ENCODE data around the gene TFPI.
"Not testable (repeated sequence)": the region's sequence is repeated elsewhere in the genome, so short reads cannot be mapped to it uniquely, and the experiment has no call there.

TFPI gene

DNA sequence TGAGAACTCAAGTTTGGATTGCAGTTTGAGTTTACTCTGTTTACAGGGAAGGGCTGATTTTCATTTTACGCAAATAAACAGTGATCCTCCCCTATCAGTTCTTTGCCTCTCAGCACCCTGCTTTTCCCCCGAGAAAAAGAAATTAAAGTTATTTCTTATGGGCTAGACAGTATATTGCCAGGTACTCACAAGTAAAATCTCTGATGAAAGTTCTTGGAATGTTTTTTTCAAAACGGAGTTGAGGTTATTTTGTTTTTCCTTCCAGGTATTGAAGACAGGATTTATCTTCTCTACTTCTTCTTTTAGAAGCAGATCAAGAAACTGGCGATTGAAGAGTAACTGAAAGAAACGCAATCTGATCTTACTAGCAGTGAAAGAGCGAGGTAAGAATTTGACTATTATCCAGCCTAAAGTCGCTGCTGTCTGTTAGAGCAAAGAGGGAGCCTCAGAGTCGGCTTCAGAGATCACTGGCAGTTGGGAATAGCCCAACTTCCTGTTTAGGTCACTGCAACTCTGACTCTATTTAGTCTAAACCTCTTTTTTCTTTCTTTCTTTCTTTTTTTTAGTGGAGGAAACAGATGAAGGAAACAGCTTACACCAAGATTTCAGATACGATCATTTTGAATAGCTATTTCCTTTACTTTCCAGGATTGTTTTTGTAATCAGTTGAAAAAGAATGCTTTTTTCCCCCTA lies at the start of gene TFPI:
Gene TFPI (minus strand): TSS at position 425 of the 693 bp plus-strand sequence. CDS start 50,667 bp downstream, outside the sequence.
- no peak for DNase-seq (ENCODE audit: low read depth in 2 of 2, low spot score in 1 of 2)

DNA sequence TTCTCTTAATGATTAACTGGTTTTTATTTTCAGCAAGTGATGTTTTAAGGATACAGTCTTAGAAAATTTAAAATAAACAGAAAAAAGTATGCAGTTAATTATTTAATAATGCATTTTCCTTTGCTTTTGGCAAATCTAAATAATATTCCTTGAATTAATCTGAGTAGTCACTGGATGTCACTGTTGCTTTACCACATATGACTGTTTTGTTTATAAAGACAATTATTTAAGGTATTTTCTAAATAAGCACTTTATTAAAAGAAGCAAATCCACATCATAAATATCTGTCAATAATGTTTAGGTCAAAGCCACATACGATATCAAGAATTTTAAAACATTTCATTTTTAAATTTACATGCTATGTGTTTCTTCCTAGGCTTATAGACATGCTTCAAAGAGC lies 40.6 kb upstream of the TFPI start:
- no peak for DNase-seq (ENCODE audit: low read depth in 2 of 2, low spot score in 1 of 2)

DNA sequence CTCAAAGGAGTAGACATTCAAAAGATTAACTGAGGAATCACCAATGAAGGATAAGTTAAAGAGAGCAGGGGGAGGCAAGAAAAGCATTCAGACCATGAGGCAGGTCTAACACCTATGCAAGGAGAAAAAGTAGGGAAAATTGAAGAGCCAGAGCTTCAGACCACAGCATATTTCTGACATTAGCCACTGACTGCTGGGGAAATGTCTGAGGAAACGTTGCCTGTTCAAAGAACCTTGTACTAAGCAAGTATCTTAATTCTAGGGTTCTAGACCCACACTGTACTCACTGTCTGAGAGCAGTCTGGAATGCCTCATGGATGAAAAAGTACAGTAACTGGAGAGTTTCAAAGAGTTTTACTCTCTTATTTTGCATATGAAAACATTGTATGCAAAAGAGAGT lies 39.5 kb upstream of the TFPI start:
- no peak for DNase-seq (ENCODE audit: low read depth in 2 of 2, low spot score in 1 of 2)

DNA sequence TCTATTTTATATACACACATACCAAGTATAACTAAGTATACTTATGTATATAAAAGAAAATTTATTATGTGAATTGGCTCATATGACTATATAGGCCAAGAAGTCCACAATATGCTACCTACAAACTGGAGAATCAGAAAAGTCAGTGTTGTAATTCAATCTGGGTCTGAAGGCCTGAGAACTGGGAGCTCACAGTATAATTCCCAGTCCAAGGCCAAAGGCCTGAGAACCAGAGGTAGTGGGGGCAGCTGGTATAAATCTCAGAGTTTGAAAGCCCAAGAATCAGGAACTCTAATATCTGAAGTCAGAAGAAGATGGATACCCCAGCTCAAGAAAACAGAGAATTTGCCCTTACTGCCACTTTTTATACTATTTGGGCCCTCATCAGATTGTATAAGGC lies 38.9 kb upstream of the TFPI start:
- no peak for DNase-seq (ENCODE audit: low read depth in 2 of 2, low spot score in 1 of 2)

DNA sequence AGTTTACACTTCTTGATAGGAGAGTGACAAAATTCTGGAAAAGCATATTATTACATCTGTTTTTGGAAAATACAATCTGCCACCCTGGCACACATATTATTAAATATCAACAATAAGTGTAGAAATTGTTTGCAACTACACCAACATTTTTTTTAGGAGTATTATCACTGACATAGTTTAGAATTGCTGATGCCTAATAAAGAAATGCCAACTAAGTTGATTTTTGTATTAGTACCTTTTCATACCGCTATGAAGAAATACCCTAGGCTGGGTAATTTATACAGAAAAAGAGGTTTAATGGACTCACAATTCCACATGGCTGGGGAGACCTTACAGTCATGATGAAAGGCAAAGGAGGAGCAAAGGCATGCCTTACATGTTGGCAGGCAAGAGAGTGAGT lies 35.9 kb upstream of the TFPI start:
- no peak for DNase-seq (ENCODE audit: low read depth in 2 of 2, low spot score in 1 of 2)

DNA sequence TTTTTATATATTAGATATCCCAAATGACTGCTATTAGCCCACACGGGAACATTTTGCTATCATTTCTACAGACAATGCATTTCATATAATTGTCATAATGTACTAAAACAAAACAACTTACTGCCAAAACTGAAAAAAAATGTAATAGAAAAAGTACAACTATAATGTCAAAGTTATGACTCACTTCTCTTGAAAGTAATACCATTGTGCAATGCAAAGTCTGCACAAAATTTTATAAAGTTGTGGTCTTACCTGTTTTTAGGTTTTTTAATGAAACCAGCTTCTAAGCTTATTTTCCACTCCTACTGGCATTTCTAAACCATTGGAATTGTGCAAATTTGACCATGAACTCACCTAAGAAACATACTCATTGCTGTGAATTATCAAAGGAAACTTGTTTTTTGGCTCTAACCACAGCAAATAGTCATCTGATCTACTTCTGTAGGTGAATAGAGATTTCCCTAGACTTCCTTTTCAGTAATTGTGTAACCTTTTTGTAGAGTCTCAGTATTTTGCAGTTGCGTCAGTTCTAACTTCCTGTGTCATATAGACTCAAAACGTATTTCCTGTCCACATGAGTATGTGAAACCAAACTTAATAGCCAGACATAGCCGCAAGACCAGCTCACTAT lies 31.9 kb upstream of the TFPI start:
- no peak for DNase-seq (ENCODE audit: low read depth in 2 of 2, low spot score in 1 of 2)

DNA sequence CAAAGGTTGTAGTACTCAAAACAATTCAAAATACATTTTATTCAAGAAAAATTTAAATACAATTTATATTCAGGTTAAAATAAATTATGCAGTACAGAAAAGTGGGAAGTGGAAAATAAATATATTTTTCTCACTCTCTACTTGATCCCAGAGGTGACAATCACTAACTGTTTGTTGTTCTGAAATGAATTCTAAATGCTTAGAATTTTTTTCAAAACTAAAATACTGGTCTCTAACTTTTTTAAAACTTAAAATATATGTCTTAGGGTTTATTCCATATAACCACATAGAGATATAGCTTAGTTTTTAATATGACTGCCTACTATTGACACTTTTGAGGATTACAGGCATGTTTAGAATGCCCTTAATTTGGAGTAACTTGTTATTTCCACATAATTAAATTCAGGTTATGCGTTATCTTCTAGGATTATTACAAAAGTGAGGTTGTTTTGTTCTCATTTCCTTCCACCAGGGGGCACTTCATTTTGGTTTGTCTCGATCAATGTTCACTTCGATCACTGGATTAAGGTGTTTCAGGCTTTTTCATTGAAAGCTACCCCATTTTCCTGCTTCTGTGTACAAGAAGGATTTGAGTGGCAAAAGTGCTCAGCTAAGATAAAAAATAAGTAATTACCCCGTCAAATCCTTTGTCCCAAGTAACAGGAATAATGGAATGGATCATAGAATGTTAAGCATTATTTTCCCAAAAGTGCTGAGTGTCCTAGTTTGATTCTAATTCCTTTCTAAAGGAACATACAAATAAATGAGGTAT lies 27.1 kb upstream of the TFPI start:
- DNase-seq (ENCODE audit: low read depth in 2 of 2, low spot score in 1 of 2), result no peak

DNA sequence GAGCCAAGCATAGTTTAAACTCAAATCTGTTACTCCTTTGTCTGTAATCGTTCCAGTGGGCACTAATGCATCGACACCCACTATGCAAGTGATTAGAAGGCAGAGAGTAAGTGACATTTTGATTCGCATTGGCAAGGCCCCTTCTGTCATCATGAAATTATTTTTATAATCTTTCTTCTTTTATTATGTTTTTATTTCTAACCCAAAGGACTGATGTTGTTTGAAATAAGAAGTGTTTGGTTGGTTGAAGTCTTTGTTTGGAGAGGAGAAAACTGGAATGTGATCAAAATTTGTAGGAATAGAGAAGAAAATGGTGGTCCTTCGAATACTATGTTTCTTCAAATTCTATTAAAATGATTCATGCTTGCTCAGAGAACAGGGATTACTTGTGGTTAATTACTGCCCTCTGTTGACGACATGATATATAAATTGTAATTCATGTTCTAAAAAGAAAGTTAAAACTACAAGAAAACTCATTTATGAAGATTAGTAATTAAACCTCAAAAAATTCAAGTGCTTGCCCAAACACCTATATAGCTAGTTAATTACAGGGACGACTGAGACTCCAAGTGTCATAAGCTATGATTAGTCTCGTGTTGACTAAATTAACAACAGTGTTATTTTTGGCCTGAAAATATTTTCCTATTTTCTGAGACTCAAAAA lies 26.4 kb upstream of the TFPI start:
- no peak for DNase-seq (ENCODE audit: low read depth in 2 of 2, low spot score in 1 of 2)

DNA sequence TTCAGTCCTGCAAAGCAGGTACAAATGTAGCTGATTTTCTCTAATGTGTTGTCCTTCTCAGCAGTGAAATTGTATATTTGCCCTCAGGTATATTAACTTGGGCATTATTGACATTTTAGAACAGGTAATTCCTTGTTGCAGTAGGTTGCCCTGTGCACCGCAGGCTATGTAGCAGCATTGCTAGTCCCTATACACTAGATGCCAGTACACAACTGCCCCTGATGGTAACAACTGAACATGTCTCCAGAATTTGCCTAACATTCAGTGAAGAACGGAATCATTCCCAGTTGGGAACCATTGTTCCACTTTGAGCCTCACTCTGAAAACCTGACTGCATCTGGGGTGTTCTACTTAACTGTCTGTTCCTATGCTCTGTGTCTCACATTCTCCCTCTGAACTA lies 23.1 kb upstream of the TFPI start:
- no peak for DNase-seq (ENCODE audit: low read depth in 2 of 2, low spot score in 1 of 2)

DNA sequence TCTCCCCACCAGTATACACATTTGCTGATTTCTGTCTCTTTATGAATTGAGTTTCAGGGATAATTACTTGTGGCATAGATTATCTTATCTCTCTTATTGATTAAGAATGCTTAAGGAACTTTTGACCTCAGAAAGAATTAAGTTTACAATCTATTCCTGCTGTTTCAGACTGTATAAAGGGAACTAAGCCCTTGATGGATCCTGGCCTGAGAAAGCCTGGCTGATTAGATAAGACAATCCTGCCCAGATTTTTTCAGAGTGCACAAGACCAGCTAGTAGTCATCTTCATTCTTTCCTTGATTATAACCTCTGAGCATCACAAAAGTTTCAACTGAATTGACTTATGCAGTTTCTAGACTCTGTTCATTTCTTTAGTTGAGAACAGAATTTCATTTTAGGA lies 22.7 kb upstream of the TFPI start:
- DNase-seq (ENCODE audit: low read depth in 2 of 2, low spot score in 1 of 2), result no peak

DNA sequence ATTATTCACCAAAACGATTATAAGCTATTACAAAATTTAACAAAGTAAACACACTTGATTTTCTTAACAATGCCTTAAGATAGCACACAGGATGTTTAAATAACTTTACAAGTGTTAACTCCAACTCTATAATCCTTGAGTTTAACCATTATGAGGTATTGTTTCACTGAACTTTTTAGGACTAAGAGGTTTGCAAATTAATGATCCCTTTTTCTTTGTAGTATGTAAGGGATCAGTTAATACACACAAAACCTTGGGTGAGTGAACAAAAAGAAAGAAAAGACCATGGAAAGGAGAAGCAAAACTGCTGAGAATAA lies 21.5 kb upstream of the TFPI start:
- DNase-seq (ENCODE audit: low read depth in 2 of 2, low spot score in 1 of 2), result no peak

DNA sequence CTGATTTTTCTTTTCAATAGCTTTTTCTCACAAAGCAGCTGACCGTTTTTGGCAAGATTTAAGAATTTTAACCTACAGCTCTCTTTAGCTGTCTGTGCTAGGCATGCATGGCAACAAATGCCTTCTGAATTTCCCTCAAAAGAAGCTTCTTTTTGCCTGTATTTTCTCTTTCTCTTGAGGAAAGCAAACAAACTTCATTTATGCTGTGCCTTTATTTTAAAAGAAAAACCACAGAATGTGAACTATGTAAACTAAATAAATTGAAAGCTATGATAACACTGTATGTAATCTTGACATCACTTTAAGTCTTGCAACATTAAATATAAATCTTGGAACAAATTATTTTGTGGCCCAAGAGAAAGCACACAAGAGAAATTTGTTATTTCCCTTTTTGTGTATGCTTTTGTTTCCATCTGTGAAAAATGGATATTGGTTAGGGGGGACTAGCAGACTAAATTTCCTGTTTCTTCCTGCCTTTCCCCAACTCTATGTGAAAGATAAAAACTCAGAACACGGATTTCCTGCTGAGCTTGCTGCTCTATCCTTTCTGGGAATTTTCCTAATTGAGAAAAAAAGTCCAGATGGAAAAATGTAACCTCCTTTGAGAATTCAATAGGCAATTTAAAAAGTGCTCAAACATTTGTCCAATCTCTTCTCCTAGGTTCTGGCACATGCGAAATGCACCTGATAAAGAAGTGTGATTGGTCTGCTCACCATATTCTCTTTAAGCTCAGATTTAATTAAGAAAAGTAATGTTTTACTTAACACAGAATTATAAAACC lies 20.9 kb upstream of the TFPI start:
- DNase-seq (ENCODE audit: low read depth in 2 of 2, low spot score in 1 of 2), result no peak

DNA sequence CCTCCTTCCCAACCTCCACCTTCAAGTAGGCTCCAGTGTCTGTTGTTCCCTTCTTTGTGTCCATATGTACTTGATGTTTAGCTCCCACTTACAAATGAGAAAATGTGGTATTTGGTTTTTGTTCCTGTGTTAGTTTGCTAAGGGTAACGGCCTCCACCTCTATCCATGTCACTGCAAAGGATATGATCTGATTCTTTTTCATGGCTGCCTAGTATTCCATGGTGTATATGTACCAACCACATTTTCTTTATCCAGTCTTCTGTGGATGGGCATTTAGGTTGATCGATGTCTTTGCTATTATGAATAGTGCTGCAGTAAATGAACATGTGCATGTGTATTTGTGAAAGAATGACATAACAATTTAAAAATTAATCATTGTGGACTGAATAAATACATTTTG lies 19.5 kb upstream of the TFPI start:
- no peak for DNase-seq (ENCODE audit: low read depth in 2 of 2, low spot score in 1 of 2)

DNA sequence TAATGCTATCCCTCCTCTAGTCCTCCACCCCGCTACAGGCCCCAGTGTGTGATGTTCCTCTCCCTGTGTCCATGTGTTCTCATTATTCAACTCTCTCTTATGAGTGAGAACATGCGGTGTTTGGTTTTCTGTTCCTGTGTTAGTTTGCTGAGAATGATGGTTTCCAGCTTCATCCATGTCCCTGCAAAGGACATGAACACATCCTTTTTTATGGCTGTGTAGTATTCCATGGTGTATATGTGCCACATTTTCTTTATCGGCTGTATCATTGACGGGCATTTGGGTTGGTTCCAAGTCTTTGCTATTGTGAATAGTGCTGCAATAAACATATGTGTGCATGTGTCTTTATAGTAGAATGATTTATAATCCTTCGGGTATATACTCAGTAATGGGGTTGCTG lies 17.8 kb upstream of the TFPI start:
- DNase-seq (ENCODE audit: low read depth in 2 of 2, low spot score in 1 of 2), result not testable (repeated sequence)

DNA sequence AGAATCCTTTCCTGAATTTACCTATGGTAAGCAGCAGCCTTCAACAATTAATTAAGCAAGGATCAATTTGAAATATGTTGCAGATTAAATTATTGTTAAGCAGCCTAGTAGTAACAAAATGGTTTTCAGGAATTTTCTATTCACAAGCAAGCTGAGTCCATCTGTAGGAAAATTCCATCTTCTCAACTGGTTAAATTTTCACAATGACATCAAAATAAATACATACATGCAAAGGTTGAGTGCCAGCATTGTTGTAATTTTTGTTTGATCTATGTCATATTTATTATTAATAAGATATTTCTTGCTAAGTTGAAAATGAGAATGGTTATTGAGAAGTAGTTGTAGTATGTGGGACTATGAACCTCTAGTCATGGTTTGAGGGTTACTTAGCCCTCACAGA lies 15.3 kb upstream of the TFPI start:
- no peak for DNase-seq (ENCODE audit: low read depth in 2 of 2, low spot score in 1 of 2)

DNA sequence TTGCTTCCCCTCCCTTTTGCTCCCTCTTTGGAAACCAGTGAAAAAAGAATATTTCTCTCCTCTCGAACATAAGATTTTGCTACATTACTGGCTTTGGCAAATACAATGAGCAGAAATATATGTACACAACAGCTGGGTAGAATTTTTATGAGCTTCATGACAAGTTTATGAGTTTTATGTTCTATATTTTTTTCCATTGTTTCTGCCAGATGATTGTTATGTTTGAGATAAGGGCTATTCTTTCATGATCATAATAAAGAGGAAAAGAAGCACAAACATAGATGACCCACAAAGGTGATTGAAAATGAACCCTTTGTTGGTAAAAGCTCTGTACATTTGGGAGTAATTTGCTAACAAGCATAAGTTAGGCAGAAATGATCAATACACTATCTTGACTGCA lies 14.8 kb upstream of the TFPI start:
- no peak for DNase-seq (ENCODE audit: low read depth in 2 of 2, low spot score in 1 of 2)

DNA sequence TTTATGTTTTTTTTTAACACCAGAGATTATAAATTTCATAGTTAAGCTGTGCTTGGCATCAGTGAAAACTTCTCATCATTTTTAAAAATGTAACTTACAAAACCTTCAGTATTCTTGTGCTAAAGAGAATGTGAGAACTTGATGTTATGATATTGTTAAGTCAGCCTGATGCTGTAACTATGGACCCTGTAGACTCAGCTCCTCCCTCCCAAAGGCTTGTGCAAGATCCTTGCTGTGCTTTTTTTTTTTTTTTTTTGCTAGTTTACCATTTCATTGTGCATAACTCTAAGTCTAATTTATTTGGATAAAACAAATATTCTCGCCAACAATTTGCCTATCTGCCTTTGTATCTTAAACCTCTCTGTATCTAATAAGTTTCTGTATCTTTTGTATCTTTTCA lies 12.9 kb upstream of the TFPI start:
- no peak for DNase-seq (ENCODE audit: low read depth in 2 of 2, low spot score in 1 of 2)

DNA sequence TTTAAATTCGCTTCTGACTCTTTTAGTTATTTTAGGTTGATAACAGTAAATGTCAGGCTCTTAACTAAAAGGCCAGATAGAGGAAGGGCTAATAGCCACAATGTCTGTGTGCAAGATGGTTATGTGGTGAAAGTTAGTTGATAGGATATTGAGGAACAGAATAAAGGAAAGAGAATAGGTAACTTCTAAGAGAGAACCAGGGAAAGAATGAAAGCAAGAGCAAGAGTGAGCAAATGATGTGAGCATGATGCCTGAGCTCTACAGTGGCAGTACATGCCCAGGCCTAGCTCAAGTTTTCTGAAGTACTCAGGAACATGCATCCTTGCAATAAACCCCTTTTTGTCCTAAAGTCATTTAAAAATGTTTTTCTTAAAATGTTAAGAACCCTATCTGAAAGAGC lies 12.5 kb upstream of the TFPI start:
- no peak for DNase-seq (ENCODE audit: low read depth in 2 of 2, low spot score in 1 of 2)

DNA sequence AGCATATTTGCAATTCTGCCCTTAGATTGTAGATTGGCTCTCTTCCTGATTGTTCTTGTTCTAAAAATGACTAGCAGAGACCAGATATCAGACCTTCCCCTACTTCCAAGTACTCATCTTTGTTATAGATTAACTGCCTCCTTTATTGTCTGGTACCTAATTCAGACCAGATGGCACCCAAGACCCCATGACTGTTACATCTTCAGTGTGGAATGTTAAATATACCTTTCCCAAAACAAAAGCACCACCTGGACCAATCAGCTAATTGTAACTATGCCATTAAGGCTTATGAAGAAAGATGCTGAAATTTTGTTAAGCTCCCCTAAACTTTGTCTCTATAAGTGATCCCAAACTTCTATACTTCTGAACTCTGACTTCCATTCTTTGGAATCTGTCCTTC lies 12.0 kb upstream of the TFPI start:
- no peak for DNase-seq (ENCODE audit: low read depth in 2 of 2, low spot score in 1 of 2)

DNA sequence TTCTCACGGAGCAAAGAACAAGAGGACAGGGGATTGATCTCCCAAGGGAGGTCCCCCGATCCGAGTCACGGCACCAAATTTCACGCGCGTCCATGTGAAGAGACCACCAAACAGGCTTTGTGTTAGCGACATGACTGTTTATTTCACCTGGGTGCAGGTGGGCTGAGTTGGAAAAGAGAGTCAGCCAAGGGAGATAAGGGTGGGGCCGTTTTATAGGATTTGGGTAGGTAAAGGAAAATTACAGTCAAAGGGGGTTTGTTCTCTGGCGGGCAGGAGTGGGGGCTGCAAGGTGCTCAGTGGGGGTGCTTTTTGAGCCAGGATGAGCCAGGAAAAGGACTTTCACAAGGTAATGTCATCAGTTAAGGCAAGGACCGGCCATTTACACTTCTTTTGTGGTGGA lies 11.4 kb upstream of the TFPI start:
- DNase-seq (ENCODE audit: low read depth in 2 of 2, low spot score in 1 of 2), result not testable (repeated sequence)

DNA sequence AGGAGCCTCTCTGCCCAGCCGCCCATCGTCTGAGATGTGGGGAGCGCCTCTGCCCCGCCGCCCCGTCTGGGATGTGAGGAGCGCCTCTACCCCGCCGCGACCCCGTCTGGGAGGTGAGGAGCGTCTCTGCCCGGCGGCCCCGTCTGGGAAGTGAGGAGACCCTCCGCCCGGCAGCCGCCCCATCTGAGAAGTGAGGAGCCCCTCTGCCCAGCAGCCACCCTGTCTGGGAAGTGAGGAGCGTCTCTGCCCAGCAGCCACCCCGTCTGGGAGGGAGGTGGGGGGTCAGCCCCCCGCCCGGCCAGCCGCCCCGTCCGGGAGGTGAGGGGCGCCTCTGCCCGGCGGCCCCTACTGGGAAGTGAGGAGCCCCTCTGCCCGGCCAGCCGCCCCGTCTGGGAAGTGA lies 2.3 kb upstream of the TFPI start:
- not testable (repeated sequence) for DNase-seq (ENCODE audit: low read depth in 2 of 2, low spot score in 1 of 2)
